Activated T-cell treated with anti-CD3 and anti-CD28 coated beads, Interleukin-2, amount 50 U/mL, for 1 hour (primary cell): ENCODE data around the gene KANSL3.
"Not testable (repeated sequence)": the region's sequence is repeated elsewhere in the genome, so short reads cannot be mapped to it uniquely, and the experiment has no call there.

ENCODE experiments used
- DNase-seq: peaks from one replicate; pipeline ENCODE4 v3.0.0-alpha.2; 2020

The KANSL3 gene

GRCh38 chr2:96654791-96655190 lies 16.7 kb upstream of the KANSL3 start:
- not testable (repeated sequence) for DNase-seq

- DNase-seq = no peak
Measured at GRCh38 chr2:96651793-96652192, 13.7 kb upstream of the KANSL3 start.

GRCh38 chr2:96649342-96649741 lies 11.2 kb upstream of the KANSL3 start:
- DNase-seq = no peak

- no peak for DNase-seq
Measured at GRCh38 chr2:96648306-96648930, 10.3 kb upstream of the KANSL3 start.

- DNase-seq = no peak
Measured at GRCh38 chr2:96647681-96648080, 9.6 kb upstream of the KANSL3 start.

- no peak for DNase-seq
Measured at GRCh38 chr2:96642564-96643360, 4.7 kb upstream of the KANSL3 start, which contains the start of gene FER1L5. Gene FER1L5, plus strand, starts transcription at chr2:96642764. Its CDS starts 73 bp downstream, at chr2:96642837.

GRCh38 chr2:96637385-96638143 lies 548 bp downstream of the KANSL3 start:
- DNase-seq = peak; percentile 81

GRCh38 chr2:96636551-96637171 lies 1.5 kb downstream of the KANSL3 start:
- no peak for DNase-seq

- DNase-seq = no peak
Measured at GRCh38 chr2:96633641-96634040, 4.5 kb downstream of the KANSL3 start.

GRCh38 chr2:96631804-96632435 lies 6.2 kb downstream of the KANSL3 start:
- DNase-seq = no peak

- no peak for DNase-seq
Measured at GRCh38 chr2:96626553-96626942, 11.6 kb downstream of the KANSL3 start.

- DNase-seq = no peak
Measured at GRCh38 chr2:96625571-96626552, 12.2 kb downstream of the KANSL3 start.

GRCh38 chr2:96623116-96623515 lies 15.0 kb downstream of the KANSL3 start:
- no peak for DNase-seq

- no peak for DNase-seq
Measured at GRCh38 chr2:96622544-96622943, 15.6 kb downstream of the KANSL3 start.

- no peak for DNase-seq
Measured at GRCh38 chr2:96618596-96619283, 19.4 kb downstream of the KANSL3 start.

GRCh38 chr2:96617012-96617411 lies 21.1 kb downstream of the KANSL3 start:
- no peak for DNase-seq

GRCh38 chr2:96616535-96616934 lies 21.6 kb downstream of the KANSL3 start:
- DNase-seq = no peak

- DNase-seq = no peak
Measured at GRCh38 chr2:96616128-96616527, 22.0 kb downstream of the KANSL3 start.

GRCh38 chr2:96608469-96609455 lies 29.4 kb downstream of the KANSL3 start:
- DNase-seq = no peak

GRCh38 chr2:96604104-96604503 lies 34.0 kb downstream of the KANSL3 start:
- no peak for DNase-seq
